GM12891 (cell line): ENCODE measurements around the gene CAMK1D.

ENCODE experiments used
- PAX5 ChIP-seq: IDR thresholded peaks from 2 replicates; pipeline ENCODE4 v1.6.1; 2011; ENCODE audit warnings: low read length, moderate library complexity, mild to moderate bottlenecking; ENCODE audit not compliant: insufficient read depth, severe bottlenecking
- POLR2A ChIP-seq: IDR thresholded peaks from 2 replicates; pipeline ENCODE4 v1.6.1; 2011; ENCODE audit warnings: low read depth, low read length, control low read depth
- POLR2AphosphoS5 ChIP-seq: IDR thresholded peaks from 2 replicates; pipeline ENCODE4 v1.6.1; 2011; ENCODE audit warnings: low read depth, low read length, control low read depth
- POU2F2 ChIP-seq: IDR thresholded peaks from 2 replicates; pipeline ENCODE4 v1.6.1; 2011; ENCODE audit warnings: low read depth, mild to moderate bottlenecking, control low read depth, low read length, moderate library complexity
- SPI1 ChIP-seq: IDR thresholded peaks from 2 replicates; pipeline ENCODE4 v1.6.1; 2011; ENCODE audit warnings: low read depth, low read length, control low read depth
- TAF1 ChIP-seq: IDR thresholded peaks from 2 replicates; pipeline ENCODE4 v1.6.1; 2011; ENCODE audit warnings: low read depth, low read length, control low read depth

GRCh38 chr10:12561307-12561706 is 212.0 kb downstream of the CAMK1D start:
- TF ChIP-seq TAF1 = no peak
- no peak for TF ChIP-seq POLR2A
- no peak for TF ChIP-seq POLR2AphosphoS5
- TF ChIP-seq POU2F2 = no peak
- no peak for TF ChIP-seq PAX5
- TF ChIP-seq SPI1 = 0 out of 2 replicates have a peak, but pooled peaks have one; percentile 9
